K562 (cell line): Measurements from ENCODE around the gene ARHGDIA. TPM values are rescaled to one million over a fixed set of nuclear protein-coding genes. Genes with fewer than 3 reads are reported as not detected.

ENCODE experiments used
- AFF1 ChIP-seq, 2 experiments: fragments of 450-650 bp; IDR thresholded peaks; 2 replicates each; pipeline ENCODE4 v1.6.1; 2018; ENCODE audit warnings: mild to moderate bottlenecking in 2 of 2, low read depth in 1 of 2; ENCODE audit not compliant: partially characterized antibody in 2 of 2
- FIP1L1 ChIP-seq: fragments of 200-400 bp; formaldehyde crosslinking; IDR thresholded peaks from 2 replicates; pipeline ENCODE4 v1.6.1; 2018; ENCODE audit warnings: mild to moderate bottlenecking, low read depth, low read length; ENCODE audit not compliant: poor library complexity, severe bottlenecking
- GTF2E2 ChIP-seq: fragments of 200-800 bp; sonication (Bioruptor generic); IDR thresholded peaks from 2 replicates; pipeline ENCODE4 v1.6.1; 2016; ENCODE audit warnings: missing genetic modification characterization, missing compliant biosample characterization
- MXD1 ChIP-seq: fragments of 250-450 bp; sonication (Bioruptor Pico); IDR thresholded peaks from 2 replicates; pipeline ENCODE4 v1.8.0; 2021; ENCODE audit warnings: borderline replicate concordance, mild to moderate bottlenecking, moderate library complexity; ENCODE audit not compliant: poor library complexity, severe bottlenecking
- NCOA4 ChIP-seq: fragments of 450-650 bp; IDR thresholded peaks from 2 replicates; pipeline ENCODE4 v1.6.1; 2018; ENCODE audit warnings: mild to moderate bottlenecking; ENCODE audit not compliant: partially characterized antibody
- NFXL1 ChIP-seq: fragments of 450-650 bp; formaldehyde crosslinking; IDR thresholded peaks from 2 replicates; pipeline ENCODE4 v1.4.0; 2021; ENCODE audit warnings: mild to moderate bottlenecking
- PYGO2 ChIP-seq: fragments of 450-650 bp; IDR thresholded peaks from 2 replicates; pipeline ENCODE4 v1.6.1; 2016; ENCODE audit warnings: mild to moderate bottlenecking, missing genetic modification characterization, moderate library complexity, missing compliant biosample characterization
- SIN3A ChIP-seq, 2 experiments: fragments of 150-350 bp in 1 of 2; IDR thresholded peaks; 2 replicates each; pipeline ENCODE4 v1.6.1; 2011 to 2016; ENCODE audit warnings: borderline replicate concordance in 2 of 2, low read depth in 2 of 2, low read length in 2 of 2, mild to moderate bottlenecking in 2 of 2, moderate library complexity in 2 of 2; ENCODE audit not compliant: control insufficient read depth in 1 of 2
- TRIM24 ChIP-seq, 2 experiments: fragments of 450-650 bp; IDR thresholded peaks; 2 replicates each; pipeline ENCODE4 v1.6.1; 2016
- YY1 ChIP-seq, 3 experiments: IDR thresholded peaks; 2 replicates each; pipeline ENCODE4 v1.6.1; 2011; ENCODE audit warnings: low read length in 2 of 3, mild to moderate bottlenecking in 2 of 3, moderate library complexity in 2 of 3, borderline replicate concordance in 1 of 3, control low read depth in 1 of 3, low read depth in 1 of 3; ENCODE audit not compliant: insufficient read depth in 3 of 3, insufficient replicate concordance in 2 of 3, control insufficient read depth in 1 of 3, insufficient read length in 1 of 3; ENCODE audit errors: extremely low read depth in 1 of 3
- ZC3H8 ChIP-seq: fragments of 450-650 bp; IDR thresholded peaks from 2 replicates; pipeline ENCODE4 v1.6.1; 2017
- ZNF551 ChIP-seq: fragments of 250-450 bp; sonication (Bioruptor Pico); IDR thresholded peaks from 2 replicates; pipeline ENCODE4 v1.5.0; 2021; ENCODE audit warnings: mild to moderate bottlenecking, moderate library complexity
- ZNF583 ChIP-seq: fragments of 250-450 bp; sonication (Bioruptor Pico); IDR thresholded peaks from 2 replicates; pipeline ENCODE4 v1.4.0; 2020
- ZNF717 ChIP-seq: fragments of 250-450 bp; sonication (Bioruptor Pico); IDR thresholded peaks from 2 replicates; pipeline ENCODE4 v1.5.0; 2021
- ZNF766 ChIP-seq: fragments of 200-800 bp; sonication (Bioruptor generic); conservative IDR thresholded peaks from 2 replicates; pipeline ENCODE4 v1.6.1; 2016; ENCODE audit warnings: missing genetic modification characterization, missing compliant biosample characterization
- ZSCAN32 ChIP-seq: fragments of 450-650 bp; formaldehyde crosslinking; IDR thresholded peaks from 2 replicates; pipeline ENCODE4 v1.4.0; 2020; ENCODE audit warnings: mild to moderate bottlenecking, moderate library complexity
- polyA plus RNA-seq, 8 experiments: library from polyadenylated mRNA; depleted of rRNA in 4 of 8; stranded (reverse) in 5 of 8; unstranded in 3 of 8; fragments of >200 nt; fragmentation: Nextera tagmentation in 2 of 8; fragmentation: Illumina TruSeq in 1 of 8; extraction: Ambion mirVana in 2 of 8; extraction: Trizol in 1 of 8; gene quantifications; 2 replicates each; pipeline versions ENCODE4 v1.2.1 to v1.2.3, GENCODE V29; 2011 to 2014; ENCODE audit warnings: inconsistent platforms in 1 of 8, missing spikeins in 1 of 8
- total RNA-seq, 7 experiments: library from RNA; depleted of rRNA in 6 of 7; stranded (reverse); fragments of >200 nt in 6 of 7; fragmentation: Illumina TruSeq in 2 of 7; extraction: Trizol in 2 of 7; gene quantifications; 2 replicates each; pipeline versions ENCODE4 v1.2.1 to v1.2.3, GENCODE V29; 2011 to 2021; ENCODE audit warnings: low replicate concordance in 1 of 7

The ARHGDIA gene
- total and polyA plus RNA-seq, 9 of the 15 experiments (the other 6 are each of a cell fraction or from before 2014, with no cell fraction given): 9.6 to 340 (median 97.6) TPM

- TF ChIP-seq ZNF717 (CRISPR knock-in tag) (no peak), GTF2E2 (tag) (peak; percentile 45; the same call in 1 of the 2 replicates), FIP1L1 (peak; percentile 88), YY1 (IDR thresholded peaks at IDR 0.05; ENCODE audit: borderline replicate concordance in 1 of 3, control insufficient read depth in 1 of 3, extremely low read depth in 1 of 3, insufficient read depth in 3 of 3, insufficient read length in 1 of 3, insufficient replicate concordance in 2 of 3, low read depth in 1 of 3, low read length in 2 of 3) (peak in 1 of 3 experiments; percentile 6), ZC3H8 (no peak), ZNF583 (CRISPR knock-in tag) (peak; percentile 92; the same call in 1 of the 2 replicates), NCOA4 (no peak), ZNF766 (CRISPR knock-in tag) (no peak), PYGO2 (tag) (no peak), SIN3A (IDR thresholded peaks at IDR 0.05; ENCODE audit: borderline replicate concordance in 2 of 2, control insufficient read depth in 1 of 2, low read depth in 2 of 2, low read length in 2 of 2) (peak in 1 of 2 experiments; percentile 68; a peak in 1 of 4 replicates), TRIM24 (IDR thresholded peaks at IDR 0.05) (no peak), MXD1 (CRISPR knock-in tag) (no peak), AFF1 (IDR thresholded peaks at IDR 0.05; ENCODE audit: low read depth in 1 of 2, partially characterized antibody in 2 of 2) (no peak), NFXL1 (CRISPR knock-in tag) (peak; percentile 89; the same call in 1 of the 2 replicates), ZSCAN32 (no peak), ZNF551 (CRISPR knock-in tag) (no peak)
Observed at GRCh38 chr17:81859906-81860755, 11.0 kb downstream of the ARHGDIA start, which contains the start of gene P4HB (continued).
